Keratinocyte (primary cell): ENCODE data around the gene CAPN15. TPM values are rescaled to one million over a fixed set of nuclear protein-coding genes. Genes with fewer than 3 reads are reported as not detected.

Experiments used
- DNase-seq: peaks from one replicate; pipeline ENCODE4 v3.0.0-alpha.2; 2011; ENCODE audit warnings: low read depth, missing footprints, low spot score
- FAIRE-seq: peaks from 2 replicates; lab custom pipeline; 2011; peaks lifted over from hg19 to GRCh38; lab: Jason Lieb, UNC
- H2AFZ ChIP-seq: 2 replicates; pipeline ENCODE4 v1.6.0; 2012; ENCODE audit warnings: low read length, control low read depth, inconsistent platforms; ENCODE audit not compliant: control insufficient read depth
- H3K27ac ChIP-seq: 2 replicates; pipeline ENCODE4 v1.5.1; 2011; ENCODE audit warnings: low read length; ENCODE audit not compliant: control insufficient read depth, insufficient read depth
- H3K27me3 ChIP-seq: 3 replicates; pipeline ENCODE4 v1.6.0; 2011; ENCODE audit warnings: low read length; ENCODE audit not compliant: control insufficient read depth, insufficient read depth; ENCODE audit errors: extremely low read depth
- H3K36me3 ChIP-seq, 2 experiments: 2 replicates in 1 of 2; 3 replicates in 1 of 2; pipeline ENCODE4 v1.5.1; 2011; ENCODE audit warnings: low read length in 2 of 2, mild to moderate bottlenecking in 1 of 2; ENCODE audit not compliant: control insufficient read depth in 2 of 2, insufficient read depth in 2 of 2; ENCODE audit errors: extremely low read depth in 1 of 2
- H3K4me1 ChIP-seq: 3 replicates; pipeline ENCODE4 v1.5.1; 2011; ENCODE audit warnings: low read length; ENCODE audit not compliant: control insufficient read depth, insufficient read depth; ENCODE audit errors: extremely low read depth
- H3K4me2 ChIP-seq: 3 replicates; pipeline ENCODE4 v1.6.0; 2011; ENCODE audit warnings: low read depth, low read length; ENCODE audit not compliant: control insufficient read depth, insufficient read depth; ENCODE audit errors: extremely low read depth
- H3K4me3 ChIP-seq, 3 experiments: fragments of 200-600 bp in 1 of 3; sonication (generic) in 1 of 3; 2 replicates in 2 of 3; 3 replicates in 1 of 3; pipeline ENCODE4 v1.5.1; 2011 to 2016; ENCODE audit warnings: low read length in 3 of 3, mild to moderate bottlenecking in 3 of 3, control low read depth in 2 of 3, inconsistent platforms in 1 of 3, low read depth in 1 of 3, mixed read lengths in 1 of 3, mixed run types in 1 of 3, moderate library complexity in 1 of 3; ENCODE audit not compliant: control insufficient read depth in 2 of 3, insufficient read depth in 2 of 3; ENCODE audit errors: extremely low read depth in 1 of 3
- H3K79me2 ChIP-seq: 2 replicates; pipeline ENCODE4 v1.6.0; 2012; ENCODE audit warnings: low read length; ENCODE audit not compliant: control insufficient read depth, insufficient read depth
- H3K9ac ChIP-seq: 3 replicates; pipeline ENCODE4 v1.6.0; 2011; ENCODE audit warnings: low read length; ENCODE audit not compliant: control insufficient read depth, insufficient read depth; ENCODE audit errors: extremely low read depth
- H3K9me1 ChIP-seq: 3 replicates; pipeline ENCODE4 v1.6.0; 2011; ENCODE audit warnings: low read length; ENCODE audit not compliant: control insufficient read depth, insufficient read depth; ENCODE audit errors: extremely low read depth
- H3K9me3 ChIP-seq: 2 replicates; pipeline ENCODE4 v1.5.1; 2012; ENCODE audit warnings: low read depth, low read length; ENCODE audit not compliant: control insufficient read depth
- H4K20me1 ChIP-seq: 3 replicates; pipeline ENCODE4 v1.6.0; 2011; ENCODE audit warnings: low read length; ENCODE audit not compliant: control insufficient read depth, insufficient read depth; ENCODE audit errors: extremely low read depth
- CTCF ChIP-seq, 3 experiments: IDR thresholded peaks in 1 of 3; conservative IDR thresholded peaks in 1 of 3; optimal IDR thresholded peaks in 1 of 3; 2 replicates in 2 of 3; 3 replicates in 1 of 3; pipeline versions ENCODE3 to v1.5.1; 2011; ENCODE audit warnings: low read length in 3 of 3, mild to moderate bottlenecking in 3 of 3, moderate library complexity in 2 of 3, control low read depth in 1 of 3, inconsistent platforms in 1 of 3; ENCODE audit not compliant: insufficient read depth in 2 of 3; ENCODE audit errors: extremely low read depth in 1 of 3
- EZH2 ChIP-seq: IDR thresholded peaks from one replicate; pipeline ENCODE4 v1.6.1; 2012; ENCODE audit warnings: inconsistent platforms, mild to moderate bottlenecking, low read length, moderate library complexity
- dilution Hi-C: fragments of 300-500 bp; cut with MboI; formaldehyde crosslinking; loops from one replicate; pipeline ENCODE4 v1.7.0; 2020; ENCODE audit warnings: low sequenced_read_pairs; ENCODE audit not compliant: extremely low pct_ligation_motif_present
- polyA plus RNA-seq, 5 experiments: library from polyadenylated mRNA; depleted of rRNA in 3 of 5; stranded (reverse) in 3 of 5; stranded (forward) in 1 of 5; unstranded in 1 of 5; fragments of >200 nt; gene quantifications; 1 replicate in 1 of 5; 2 replicates in 3 of 5; 3 replicates in 1 of 5; pipeline versions ENCODE4 v1.2.1 to v1.2.3, GENCODE V29; 2011 to 2012; ENCODE audit warnings: missing spikeins in 2 of 5, low read depth in 1 of 5, low replicate concordance in 1 of 5

Gene CAPN15
- polyA plus RNA-seq, 1 donor (not counting 4 experiments of a cell fraction or from before 2014, with no cell fraction given), result 7.9 TPM

GRCh38 chr16:530111-530817 is 2.8 kb downstream of the CAPN15 start:
- dilution Hi-C loops, result no loop called here
- H3K4me1 ChIP-seq, result peaks cover 28% of the 10 kb centered on the region
- H3K36me3 ChIP-seq, result peaks cover 0 to 8% of the 10 kb centered on the region in 2 experiments
- H3K79me2 ChIP-seq, result peaks cover 83% of the 10 kb centered on the region
- DNase-seq, result no peak
- no peak overlapping the region for H3K4me2 ChIP-seq
- H3K4me3 ChIP-seq, result no peak overlapping the region
- H3K9ac ChIP-seq, result no peak overlapping the region
- no peaks in the 10 kb centered on the region for H3K9me3 ChIP-seq
- TF ChIP-seq CTCF (optimal IDR thresholded peaks at IDR 0.05 in 1 of 3, IDR thresholded peaks at IDR 0.05 in 1 of 3, conservative IDR thresholded peaks at IDR 0.05 in 1 of 3; ENCODE audit: extremely low read depth in 1 of 3, insufficient read depth in 2 of 3, low read length in 3 of 3) (no peak), EZH2 (no peak)
- H3K27me3 ChIP-seq, result no peaks in the 10 kb centered on the region
- H4K20me1 ChIP-seq, result peaks cover 40% of the 10 kb centered on the region
- no peak overlapping the region for H2AFZ ChIP-seq
- FAIRE-seq, result no peak
- peaks cover 3% of the 10 kb centered on the region for H3K9me1 ChIP-seq
- no peak overlapping the region for H3K27ac ChIP-seq

- dilution Hi-C loops, result no loop called here
- no peak for FAIRE-seq
- Histone ChIP-seq H4K20me1 (peaks cover 45% of the 10 kb centered on the region), H3K9me3 (no peaks in the 10 kb centered on the region), H3K27ac (no peak overlapping the region), H3K27me3 (no peaks in the 10 kb centered on the region), H3K4me1 (peaks cover 21% of the 10 kb centered on the region), H2AFZ (no peak overlapping the region), H3K36me3 (peaks cover 3 to 9% of the 10 kb centered on the region in 2 experiments), H3K9ac (no peak overlapping the region), H3K79me2 (peaks cover 86% of the 10 kb centered on the region), H3K4me2 (no peak overlapping the region), H3K4me3 (no peak overlapping the region), H3K9me1 (peaks cover 4% of the 10 kb centered on the region)
- no peak for DNase-seq
- no peak for TF ChIP-seq CTCF (optimal IDR thresholded peaks at IDR 0.05 in 1 of 3, IDR thresholded peaks at IDR 0.05 in 1 of 3, conservative IDR thresholded peaks at IDR 0.05 in 1 of 3; ENCODE audit: extremely low read depth in 1 of 3, insufficient read depth in 2 of 3, low read length in 3 of 3)
- TF ChIP-seq EZH2, result no peak
Observed at GRCh38 chr16:531494-532125, 4.1 kb downstream of the CAPN15 start.
